ENCODE data around the gene SEC24C.

DNA sequence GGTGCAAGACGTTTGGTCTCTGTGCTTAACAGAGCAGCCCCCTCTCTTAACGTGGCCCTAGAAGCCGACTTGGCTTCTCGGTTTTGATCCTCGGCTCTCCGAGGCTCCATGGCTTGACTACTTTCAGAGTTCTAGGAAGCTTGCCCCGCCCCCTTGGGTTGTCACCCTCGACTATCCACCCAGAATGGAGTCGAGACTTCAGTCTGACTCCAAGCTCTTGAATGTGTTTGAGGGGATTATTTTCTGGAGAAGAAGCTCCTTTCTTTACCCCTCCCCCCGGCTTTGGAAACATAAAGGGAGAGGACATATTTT, 448 bp downstream of the SEC24C start:
- TF ChIP-seq, protein P1, sequence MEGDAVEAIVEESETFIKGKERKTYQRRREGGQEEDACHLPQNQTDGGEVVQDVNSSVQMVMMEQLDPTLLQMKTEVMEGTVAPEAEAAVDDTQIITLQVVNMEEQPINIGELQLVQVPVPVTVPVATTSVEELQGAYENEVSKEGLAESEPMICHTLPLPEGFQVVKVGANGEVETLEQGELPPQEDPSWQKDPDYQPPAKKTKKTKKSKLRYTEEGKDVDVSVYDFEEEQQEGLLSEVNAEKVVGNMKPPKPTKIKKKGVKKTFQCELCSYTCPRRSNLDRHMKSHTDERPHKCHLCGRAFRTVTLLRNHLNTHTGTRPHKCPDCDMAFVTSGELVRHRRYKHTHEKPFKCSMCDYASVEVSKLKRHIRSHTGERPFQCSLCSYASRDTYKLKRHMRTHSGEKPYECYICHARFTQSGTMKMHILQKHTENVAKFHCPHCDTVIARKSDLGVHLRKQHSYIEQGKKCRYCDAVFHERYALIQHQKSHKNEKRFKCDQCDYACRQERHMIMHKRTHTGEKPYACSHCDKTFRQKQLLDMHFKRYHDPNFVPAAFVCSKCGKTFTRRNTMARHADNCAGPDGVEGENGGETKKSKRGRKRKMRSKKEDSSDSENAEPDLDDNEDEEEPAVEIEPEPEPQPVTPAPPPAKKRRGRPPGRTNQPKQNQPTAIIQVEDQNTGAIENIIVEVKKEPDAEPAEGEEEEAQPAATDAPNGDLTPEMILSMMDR (IDR thresholded peaks at IDR 0.05; ENCODE audit: low read depth, low read length, poor library complexity, severe bottlenecking), result no peak
- no peak for TF ChIP-seq EZH2phosphoT487 (IDR thresholded peaks at IDR 0.05; ENCODE audit: borderline replicate concordance, low read length)

Measured in DOHH2 (cell line).